ENCODE results near the gene BARX1.
"Not testable (repeated sequence)": the region's sequence is repeated elsewhere in the genome, so short reads cannot be mapped to it uniquely, and the experiment has no call there.

The BARX1 gene

GRCh38 chr9:93951655-93952118 lies 3.5 kb downstream of the BARX1 start:
- DNase-seq (ENCODE audit: low read depth), result no peak

GRCh38 chr9:93950619-93951601 lies 4.2 kb downstream of the BARX1 start:
- DNase-seq (ENCODE audit: low read depth), result no peak

- DNase-seq (ENCODE audit: low read depth), result no peak
These were observed 5.3 kb downstream of the BARX1 start for GRCh38 chr9:93949694-93950449.

GRCh38 chr9:93949073-93949693 lies 6.0 kb downstream of the BARX1 start:
- DNase-seq (ENCODE audit: low read depth), result no peak

- no peak for DNase-seq (ENCODE audit: low read depth)
These were observed 6.6 kb downstream of the BARX1 start for GRCh38 chr9:93948441-93949072.

GRCh38 chr9:93947409-93948070 lies 7.6 kb downstream of the BARX1 start:
- no peak for DNase-seq (ENCODE audit: low read depth)

GRCh38 chr9:93946338-93946712 lies 8.8 kb downstream of the BARX1 start:
- no peak for DNase-seq (ENCODE audit: low read depth)

- DNase-seq (ENCODE audit: low read depth), result no peak
These were observed 9.5 kb downstream of the BARX1 start for GRCh38 chr9:93945400-93946337.

GRCh38 chr9:93944011-93944410 lies 11.1 kb downstream of the BARX1 start:
- no peak for DNase-seq (ENCODE audit: low read depth)

- no peak for DNase-seq (ENCODE audit: low read depth)
These were observed 13.0 kb downstream of the BARX1 start for GRCh38 chr9:93942161-93942560.

GRCh38 chr9:93941493-93941892 lies 13.7 kb downstream of the BARX1 start:
- DNase-seq (ENCODE audit: low read depth), result no peak

GRCh38 chr9:93940951-93941350 lies 14.2 kb downstream of the BARX1 start:
- DNase-seq (ENCODE audit: low read depth), result no peak

- not testable (repeated sequence) for DNase-seq (ENCODE audit: low read depth)
These were observed 15.6 kb downstream of the BARX1 start for GRCh38 chr9:93939589-93939988.

GRCh38 chr9:93937193-93937592 lies 18.0 kb downstream of the BARX1 start:
- DNase-seq (ENCODE audit: low read depth), result no peak

GRCh38 chr9:93931905-93932304 lies 23.2 kb downstream of the BARX1 start:
- DNase-seq (ENCODE audit: low read depth), result no peak

GRCh38 chr9:93930070-93930469 lies 25.1 kb downstream of the BARX1 start:
- no peak for DNase-seq (ENCODE audit: low read depth)

GRCh38 chr9:93929231-93929630 lies 25.9 kb downstream of the BARX1 start:
- DNase-seq (ENCODE audit: low read depth), result no peak

GRCh38 chr9:93922535-93922934 lies 32.6 kb downstream of the BARX1 start:
- DNase-seq (ENCODE audit: low read depth), result no peak

- no peak for DNase-seq (ENCODE audit: low read depth)
These were observed 34.9 kb downstream of the BARX1 start for GRCh38 chr9:93920131-93920800.

GRCh38 chr9:93918061-93918460 lies 37.1 kb downstream of the BARX1 start:
- DNase-seq (ENCODE audit: low read depth), result no peak

Measured in HS-5 (cell line).